Loucy (cell line): ENCODE measurements around the gene AFG3L2.

Experiments used
- H2AFZ ChIP-seq: fragments of 200-600 bp; sonication (generic); 2 replicates; pipeline ENCODE4 v1.6.0; 2016; ENCODE audit warnings: antibody characterized with exemption, mild to moderate bottlenecking, low read length, moderate library complexity
- H3F3A ChIP-seq: fragments of 200-600 bp; 2 replicates; pipeline ENCODE4 v1.6.0; 2016; ENCODE audit warnings: antibody characterized with exemption, low read depth, mild to moderate bottlenecking
- H3K27me3 ChIP-seq: fragments of 200-600 bp; sonication (generic); 2 replicates; pipeline ENCODE4 v1.6.1; 2014; ENCODE audit warnings: low read length, mild to moderate bottlenecking; ENCODE audit not compliant: insufficient read depth, poor library complexity, severe bottlenecking
- H3K36me3 ChIP-seq: fragments of 200-600 bp; sonication (generic); 2 replicates; pipeline ENCODE4 v1.6.1; 2016; ENCODE audit warnings: low read length; ENCODE audit not compliant: insufficient read depth
- H3K4me1 ChIP-seq: fragments of 200-600 bp; sonication (generic); 2 replicates; pipeline ENCODE4 v1.5.1; 2014; ENCODE audit warnings: low read length, mild to moderate bottlenecking; ENCODE audit not compliant: insufficient read depth, poor library complexity, severe bottlenecking
- H3K4me2 ChIP-seq: fragments of 200-600 bp; sonication (generic); 2 replicates; pipeline ENCODE4 v1.6.0; 2014; ENCODE audit warnings: antibody characterized with exemption, low read length, low read depth, mild to moderate bottlenecking; ENCODE audit not compliant: poor library complexity, severe bottlenecking
- H3K4me3 ChIP-seq: fragments of 200-600 bp; sonication (generic); 2 replicates; pipeline ENCODE4 v1.5.1; 2014; ENCODE audit warnings: low read length, mild to moderate bottlenecking, mixed read lengths; ENCODE audit not compliant: poor library complexity, severe bottlenecking
- H3K79me2 ChIP-seq: fragments of 200-600 bp; sonication (generic); 2 replicates; pipeline ENCODE4 v1.6.1; 2014; ENCODE audit warnings: low read length; ENCODE audit not compliant: insufficient read depth
- H3K9ac ChIP-seq: fragments of 200-600 bp; sonication (generic); 2 replicates; pipeline ENCODE4 v1.6.0; 2014; ENCODE audit warnings: mild to moderate bottlenecking, low read depth, low read length, moderate library complexity; ENCODE audit not compliant: poor library complexity, severe bottlenecking
- H3K9me2 ChIP-seq: fragments of 200-600 bp; sonication (generic); replicated peaks from 2 replicates; pipeline ENCODE4 v1.6.1; 2016; ENCODE audit warnings: low read depth, low read length, mixed read lengths
- H3K9me3 ChIP-seq: fragments of 200-600 bp; sonication (generic); 2 replicates; pipeline ENCODE4 v1.6.1; 2014; ENCODE audit warnings: mild to moderate bottlenecking, antibody characterized with exemption, low read length, low read depth; ENCODE audit not compliant: insufficient read depth
- H4K20me1 ChIP-seq: fragments of 200-600 bp; sonication (generic); 2 replicates; pipeline ENCODE4 v1.6.0; 2014; ENCODE audit warnings: antibody characterized with exemption, low read length, mild to moderate bottlenecking; ENCODE audit not compliant: insufficient read depth, poor library complexity, severe bottlenecking
- CTCF ChIP-seq: fragments of 200-600 bp; sonication (generic); conservative IDR thresholded peaks from 2 replicates; pipeline ENCODE4 v1.5.1; 2014; ENCODE audit warnings: mild to moderate bottlenecking, antibody characterized with exemption, low read length
- EZH2phosphoT487 ChIP-seq: fragments of 200-600 bp; IDR thresholded peaks from 2 replicates; pipeline ENCODE4 v1.6.1; 2018; ENCODE audit warnings: antibody characterized with exemption, mild to moderate bottlenecking, moderate library complexity, borderline replicate concordance

Gene AFG3L2

DNA sequence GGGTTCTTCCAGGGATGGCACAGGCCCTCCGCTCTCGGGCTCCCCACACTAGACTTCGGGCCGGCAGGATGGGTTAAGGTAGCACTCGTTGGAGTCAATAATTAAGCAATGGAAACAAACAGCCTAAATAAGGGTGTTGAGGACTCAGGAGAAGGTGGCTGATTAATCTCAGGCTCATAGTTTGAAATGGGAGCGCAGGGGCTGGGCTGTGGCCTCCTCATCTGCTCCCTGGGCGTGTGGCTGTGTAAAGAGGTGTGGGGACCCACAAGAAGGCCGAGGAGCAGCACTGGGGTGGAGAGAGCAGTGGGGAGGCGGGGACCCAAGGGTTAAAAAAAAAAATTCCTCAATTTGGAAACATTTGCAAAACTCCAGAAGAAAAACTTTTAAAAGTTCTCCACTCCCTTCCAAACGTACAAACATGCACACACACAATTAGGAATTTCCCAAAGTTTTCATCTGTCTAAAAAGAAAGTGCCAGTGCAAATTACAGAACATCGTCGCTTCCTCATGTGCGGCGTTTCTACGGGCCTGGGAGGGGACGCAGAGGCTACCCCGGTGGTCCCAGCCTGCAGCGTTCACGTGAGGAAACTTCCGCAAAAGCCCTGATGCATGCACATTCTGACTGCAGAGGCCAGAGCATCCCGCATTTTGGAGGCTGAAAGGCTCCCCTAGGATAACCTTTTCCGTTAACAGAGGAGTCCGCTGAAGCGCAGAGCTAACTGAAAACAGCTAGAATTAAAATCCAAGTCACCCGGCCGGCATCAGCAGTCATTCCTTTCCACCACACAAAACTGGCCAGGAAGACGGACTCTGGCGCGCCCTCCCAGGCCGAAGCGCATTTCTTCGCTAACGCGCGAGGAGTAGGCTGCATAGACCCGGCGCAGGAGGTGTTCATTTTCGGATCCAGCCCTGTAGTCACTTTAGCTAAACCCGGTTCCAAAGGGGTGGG is 70.0 kb downstream of the AFG3L2 start:
- no peak overlapping the region for H3K4me3 ChIP-seq
- H3K9me2 ChIP-seq = no peaks in the 10 kb centered on the region
- no peaks in the 10 kb centered on the region for H3K27me3 ChIP-seq
- no peak for TF ChIP-seq CTCF
- TF ChIP-seq EZH2phosphoT487 = no peak
- no peaks in the 10 kb centered on the region for H3K36me3 ChIP-seq
- H3F3A ChIP-seq = no peaks in the 10 kb centered on the region
- no peak overlapping the region for H3K4me2 ChIP-seq
- H3K9me3 ChIP-seq = 0 out of 2 replicates have a peak, but pooled peaks cover 2% of the 10 kb centered on the region
- no peaks in the 10 kb centered on the region for H3K79me2 ChIP-seq
- H3K9ac ChIP-seq = no peak overlapping the region
- no peaks in the 10 kb centered on the region for H3K4me1 ChIP-seq
- no peaks in the 10 kb centered on the region for H4K20me1 ChIP-seq
- H2AFZ ChIP-seq = no peak overlapping the region

DNA sequence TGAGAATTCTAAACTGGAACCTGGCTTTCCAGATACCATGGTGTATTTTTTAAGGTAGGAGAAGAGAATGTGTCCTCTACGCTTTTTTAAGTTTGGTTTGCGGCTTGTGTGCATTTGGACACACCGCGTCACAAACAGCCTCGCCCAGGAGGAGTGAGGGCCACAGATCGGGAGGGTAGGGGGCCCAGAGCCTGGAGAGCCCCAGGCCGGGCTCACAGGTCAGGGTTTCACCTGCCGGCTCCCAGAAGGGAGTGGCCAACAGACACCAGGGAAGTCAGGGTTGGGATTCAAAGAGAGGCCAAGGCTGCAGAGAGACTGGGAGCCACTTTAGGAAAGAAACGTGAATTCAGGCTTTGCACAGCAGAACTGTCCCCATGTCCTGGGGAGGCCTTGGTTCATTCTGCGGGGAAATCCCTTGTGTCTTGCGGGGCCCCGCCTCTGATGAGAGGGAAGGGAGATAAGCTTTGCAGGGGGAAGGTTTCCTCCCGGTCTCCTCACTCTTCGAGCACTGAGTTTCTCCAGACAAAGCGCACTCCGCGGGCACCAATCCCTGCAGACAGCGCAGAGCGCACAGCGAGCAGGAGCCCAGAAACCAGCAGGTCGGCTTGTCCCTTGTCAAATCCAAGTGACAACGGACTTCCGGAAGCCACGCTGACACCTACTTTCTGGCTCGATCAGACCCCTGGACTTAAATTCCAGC is 70.9 kb downstream of the AFG3L2 start:
- no peaks in the 10 kb centered on the region for H3F3A ChIP-seq
- H3K9ac ChIP-seq = no peak overlapping the region

GRCh38 chr18:12305211-12305610 is 71.8 kb downstream of the AFG3L2 start:
- H3K9ac ChIP-seq = no peak overlapping the region
- H3K4me1 ChIP-seq = no peaks in the 10 kb centered on the region
- H3K79me2 ChIP-seq = no peaks in the 10 kb centered on the region
- H3K36me3 ChIP-seq = no peaks in the 10 kb centered on the region
- no peaks in the 10 kb centered on the region for H4K20me1 ChIP-seq
- no peaks in the 10 kb centered on the region for H3K9me2 ChIP-seq
- no peaks in the 10 kb centered on the region for H3F3A ChIP-seq
- H2AFZ ChIP-seq = no peak overlapping the region
- no peak overlapping the region for H3K4me2 ChIP-seq
- TF ChIP-seq CTCF (no peak), EZH2phosphoT487 (no peak)
- H3K27me3 ChIP-seq = no peaks in the 10 kb centered on the region
- no peak overlapping the region for H3K4me3 ChIP-seq
- H3K9me3 ChIP-seq = no peaks in the 10 kb centered on the region

More for the DNA sequence above, 70.9 kb downstream of the AFG3L2 start:
- Histone ChIP-seq H3K4me3 (no peak overlapping the region), H3K36me3 (no peaks in the 10 kb centered on the region), H3K79me2 (no peaks in the 10 kb centered on the region), H3K4me2 (no peak overlapping the region), H3K27me3 (no peaks in the 10 kb centered on the region), H4K20me1 (no peaks in the 10 kb centered on the region), H2AFZ (no peak overlapping the region), H3K9me3 (0 out of 2 replicates have a peak, but pooled peaks cover 2% of the 10 kb centered on the region), H3K4me1 (no peaks in the 10 kb centered on the region), H3K9me2 (no peaks in the 10 kb centered on the region)
- TF ChIP-seq CTCF (no peak), EZH2phosphoT487 (no peak)
